Glutamatergic neuron (in vitro differentiated cells): Measurements from ENCODE around the gene BHLHE41. TPM values are rescaled to one million over a fixed set of nuclear protein-coding genes. Genes with fewer than 3 reads are reported as not detected.

Experiments
- DNase-seq: peaks from one replicate; pipeline ENCODE4 v3.0.0; 2022
- H3K27ac Mint-ChIP-seq: one replicate; pipeline ENCODE4 v1.8.0; 2020; ENCODE audit warnings: mild to moderate bottlenecking, mixed read lengths, inconsistent platforms; ENCODE audit not compliant: unreplicated experiment
- H3K27me3 Mint-ChIP-seq: one replicate; pipeline ENCODE4 v1.8.0; 2020; ENCODE audit warnings: mild to moderate bottlenecking, moderate library complexity, mixed read lengths, inconsistent platforms; ENCODE audit not compliant: unreplicated experiment
- H3K36me3 Mint-ChIP-seq: one replicate; pipeline ENCODE4 v1.8.0; 2020; ENCODE audit warnings: mild to moderate bottlenecking, mixed read lengths, inconsistent platforms; ENCODE audit not compliant: unreplicated experiment
- H3K4me1 Mint-ChIP-seq: one replicate; pipeline ENCODE4 v1.8.0; 2020; ENCODE audit warnings: mild to moderate bottlenecking, low read depth, mixed read lengths, inconsistent platforms; ENCODE audit not compliant: unreplicated experiment
- H3K4me3 Mint-ChIP-seq: one replicate; pipeline ENCODE4 v1.8.0; 2020; ENCODE audit warnings: mild to moderate bottlenecking, mixed read lengths, inconsistent platforms; ENCODE audit not compliant: unreplicated experiment
- H3K9me3 Mint-ChIP-seq: one replicate; pipeline ENCODE4 v1.8.0; 2020; ENCODE audit warnings: mild to moderate bottlenecking, moderate library complexity, mixed read lengths, inconsistent platforms; ENCODE audit not compliant: unreplicated experiment
- CTCF ChIP-seq: fragments of 200-600 bp; sonication (generic); IDR thresholded peaks from one replicate; pipeline ENCODE4 v1.5.0; 2021; ENCODE audit not compliant: partially characterized antibody, unreplicated experiment
- total RNA-seq: library from RNA; stranded (reverse); fragmentation: NEBNext Ultra II Directional; extraction: Animal tissue kit (Norgen Biotek cat#: 25700); gene quantifications from one replicate; pipeline ENCODE4 v1.2.1, GENCODE V29; 2021; ENCODE audit not compliant: unreplicated experiment

Gene BHLHE41
- total RNA-seq, 1 donor from 2014 or later, result 3.6 TPM

GRCh38 chr12:26102953-26103352, 21.9 kb downstream of the BHLHE41 start:
- Mint-ChIP-seq H3K9me3 (no peaks in the 10 kb centered on the region), H3K4me3 (no peak overlapping the region), H3K27ac (no peak overlapping the region), H3K36me3 (no peaks in the 10 kb centered on the region), H3K27me3 (peaks cover 1% of the 10 kb centered on the region), H3K4me1 (no peaks in the 10 kb centered on the region)
- DNase-seq, result no peak
- no peak for TF ChIP-seq CTCF

- H3K4me3 Mint-ChIP-seq, result no peak overlapping the region
- no peak overlapping the region for H3K27ac Mint-ChIP-seq
- no peaks in the 10 kb centered on the region for H3K9me3 Mint-ChIP-seq
- H3K4me1 Mint-ChIP-seq, result no peaks in the 10 kb centered on the region
- no peaks in the 10 kb centered on the region for H3K36me3 Mint-ChIP-seq
- DNase-seq, result no peak
- TF ChIP-seq CTCF, result no peak
- no peaks in the 10 kb centered on the region for H3K27me3 Mint-ChIP-seq
Observed at GRCh38 chr12:26101763-26102162, 23.1 kb downstream of the BHLHE41 start.

GRCh38 chr12:26101350-26101734, 23.5 kb downstream of the BHLHE41 start:
- no peak for DNase-seq
- Mint-ChIP-seq H3K4me3 (no peak overlapping the region), H3K27ac (no peak overlapping the region), H3K9me3 (no peaks in the 10 kb centered on the region), H3K4me1 (no peaks in the 10 kb centered on the region), H3K27me3 (no peaks in the 10 kb centered on the region), H3K36me3 (no peaks in the 10 kb centered on the region)
- TF ChIP-seq CTCF, result no peak

- H3K4me3 Mint-ChIP-seq, result no peak overlapping the region
- no peaks in the 10 kb centered on the region for H3K27me3 Mint-ChIP-seq
- DNase-seq, result no peak
- H3K4me1 Mint-ChIP-seq, result no peaks in the 10 kb centered on the region
- H3K9me3 Mint-ChIP-seq, result no peaks in the 10 kb centered on the region
- no peak for TF ChIP-seq CTCF
- H3K36me3 Mint-ChIP-seq, result no peaks in the 10 kb centered on the region
- H3K27ac Mint-ChIP-seq, result no peak overlapping the region
Observed at GRCh38 chr12:26100666-26101349, 24.0 kb downstream of the BHLHE41 start.

GRCh38 chr12:26097046-26097878, 27.6 kb downstream of the BHLHE41 start:
- peak; percentile 90 for TF ChIP-seq CTCF
- Mint-ChIP-seq H3K4me1 (peaks cover 3% of the 10 kb centered on the region), H3K36me3 (no peaks in the 10 kb centered on the region), H3K4me3 (no peak overlapping the region), H3K27ac (no peak overlapping the region), H3K27me3 (no peaks in the 10 kb centered on the region), H3K9me3 (no peaks in the 10 kb centered on the region)
- DNase-seq, result peak; percentile 76
